SH-SY5Y (cell line): ENCODE data around the gene NEURL4.

Source experiments
- GATA2 ChIP-seq: IDR thresholded peaks from 2 replicates; pipeline ENCODE4 v1.6.1; 2011; ENCODE audit warnings: mild to moderate bottlenecking, low read depth, low read length
- GATA3 ChIP-seq: IDR thresholded peaks from 2 replicates; pipeline ENCODE4 v1.6.1; 2011; ENCODE audit warnings: low read depth, mild to moderate bottlenecking, low read length, moderate library complexity

GRCh38 chr17:7327056-7327455, 2.1 kb downstream of the NEURL4 start:
- TF ChIP-seq GATA2 = no peak
- no peak for TF ChIP-seq GATA3
